Ascending aorta (tissue), 2 donors: ENCODE data around the gene PRAME. TPM values are rescaled to one million over a fixed set of nuclear protein-coding genes. Genes with fewer than 3 reads are reported as not detected.

Experiments
- DNase-seq, 2 donors: peaks; one replicate each; pipeline ENCODE4 v3.0.0-alpha.2; 2019; ENCODE audit warnings: low spot score in 2 of 2
- H3K27ac ChIP-seq, 2 donors: fragments of 200-600 bp; sonication (generic); one replicate each; pipeline ENCODE4 v1.5.1; 2016 to 2017; ENCODE audit warnings: mild to moderate bottlenecking in 1 of 2
- H3K27me3 ChIP-seq: fragments of 200-600 bp; sonication (generic); one replicate; pipeline ENCODE4 v1.5.1; 2017
- H3K36me3 ChIP-seq, 2 donors: fragments of 200-600 bp; sonication (generic); one replicate each; pipeline ENCODE4 v1.5.1; 2016
- H3K4me1 ChIP-seq, 2 donors: fragments of 200-600 bp; sonication (generic); one replicate each; pipeline ENCODE4 v1.5.1; 2016 to 2017; ENCODE audit warnings: mild to moderate bottlenecking in 1 of 2
- H3K4me3 ChIP-seq, 2 donors: fragments of 200-600 bp; sonication (generic); one replicate each; pipeline ENCODE4 v1.5.1; 2016 to 2017; ENCODE audit warnings: mild to moderate bottlenecking in 1 of 2
- H3K9me3 ChIP-seq, 2 donors: fragments of 200-600 bp; sonication (generic); one replicate each; pipeline ENCODE4 v1.5.1; 2016
- intact Hi-C: fragments of 100-400 bp; cut with DNase I; formaldehyde crosslinking; loops from one replicate; pipeline ENCODE4 v1.15.1; 2023
- total RNA-seq: library from RNA; depleted of rRNA; stranded (reverse); fragments of >200 nt; gene quantifications from one replicate; pipeline ENCODE4 v1.1.0, GENCODE V29; 2016
- TF ChIP-seq, protein P1 (sequence below), 3 experiments: fragments of 200-600 bp in 2 of 3; fragments of 450-650 bp in 1 of 3; sonication (generic) in 2 of 3; IDR thresholded peaks; one replicate each; pipeline ENCODE4 v1.5.1; 2016 to 2019; ENCODE audit warnings: antibody characterized with exemption in 3 of 3, mild to moderate bottlenecking in 1 of 3, moderate library complexity in 1 of 3

The PRAME gene
- total RNA-seq, 1 donor from 2014 or later, result not detected

DNA sequence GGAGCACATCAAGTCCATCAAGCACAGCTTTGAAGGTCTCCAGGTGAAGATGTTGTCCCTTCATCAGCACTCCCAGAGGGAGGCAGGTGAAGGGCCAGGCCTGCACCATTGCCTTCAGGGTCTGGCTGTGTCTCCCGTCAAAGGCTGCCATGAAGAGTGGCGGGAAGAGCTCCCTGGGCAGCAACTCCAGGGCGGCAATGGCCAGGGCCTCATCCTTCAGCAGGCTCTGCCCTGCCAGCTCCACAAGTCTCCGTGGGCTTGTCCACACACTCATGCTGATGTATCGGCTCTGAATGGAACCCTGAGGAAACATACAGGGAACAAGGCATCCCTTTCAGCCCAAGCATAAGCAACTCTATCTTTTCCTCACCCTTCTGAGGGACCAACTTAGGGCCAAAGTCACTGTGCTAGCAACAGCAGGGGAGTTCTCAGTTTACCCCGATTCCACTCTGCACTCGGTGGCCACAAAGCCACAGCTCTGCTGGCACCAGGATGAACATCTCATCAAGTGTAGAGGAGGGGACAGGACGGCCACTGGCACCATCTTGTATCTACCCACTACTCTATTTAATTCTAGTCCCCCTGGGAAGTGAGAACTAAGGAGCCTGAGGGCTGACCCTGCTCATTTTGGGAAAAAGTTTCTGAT lies 8.2 kb downstream of the PRAME start:
- Histone ChIP-seq H3K27me3 (no peaks in the 10 kb centered on the region), H3K4me1 (no peaks in the 10 kb centered on the region), H3K4me3 (no peak overlapping the region), H3K36me3 (no peaks in the 10 kb centered on the region), H3K9me3 (no peaks in the 10 kb centered on the region), H3K27ac (no peak overlapping the region)
- no peak for DNase-seq
- intact Hi-C loops, result no loop called here
- TF ChIP-seq, protein P1, sequence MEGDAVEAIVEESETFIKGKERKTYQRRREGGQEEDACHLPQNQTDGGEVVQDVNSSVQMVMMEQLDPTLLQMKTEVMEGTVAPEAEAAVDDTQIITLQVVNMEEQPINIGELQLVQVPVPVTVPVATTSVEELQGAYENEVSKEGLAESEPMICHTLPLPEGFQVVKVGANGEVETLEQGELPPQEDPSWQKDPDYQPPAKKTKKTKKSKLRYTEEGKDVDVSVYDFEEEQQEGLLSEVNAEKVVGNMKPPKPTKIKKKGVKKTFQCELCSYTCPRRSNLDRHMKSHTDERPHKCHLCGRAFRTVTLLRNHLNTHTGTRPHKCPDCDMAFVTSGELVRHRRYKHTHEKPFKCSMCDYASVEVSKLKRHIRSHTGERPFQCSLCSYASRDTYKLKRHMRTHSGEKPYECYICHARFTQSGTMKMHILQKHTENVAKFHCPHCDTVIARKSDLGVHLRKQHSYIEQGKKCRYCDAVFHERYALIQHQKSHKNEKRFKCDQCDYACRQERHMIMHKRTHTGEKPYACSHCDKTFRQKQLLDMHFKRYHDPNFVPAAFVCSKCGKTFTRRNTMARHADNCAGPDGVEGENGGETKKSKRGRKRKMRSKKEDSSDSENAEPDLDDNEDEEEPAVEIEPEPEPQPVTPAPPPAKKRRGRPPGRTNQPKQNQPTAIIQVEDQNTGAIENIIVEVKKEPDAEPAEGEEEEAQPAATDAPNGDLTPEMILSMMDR (IDR thresholded peaks at IDR 0.05), result no peak

DNA sequence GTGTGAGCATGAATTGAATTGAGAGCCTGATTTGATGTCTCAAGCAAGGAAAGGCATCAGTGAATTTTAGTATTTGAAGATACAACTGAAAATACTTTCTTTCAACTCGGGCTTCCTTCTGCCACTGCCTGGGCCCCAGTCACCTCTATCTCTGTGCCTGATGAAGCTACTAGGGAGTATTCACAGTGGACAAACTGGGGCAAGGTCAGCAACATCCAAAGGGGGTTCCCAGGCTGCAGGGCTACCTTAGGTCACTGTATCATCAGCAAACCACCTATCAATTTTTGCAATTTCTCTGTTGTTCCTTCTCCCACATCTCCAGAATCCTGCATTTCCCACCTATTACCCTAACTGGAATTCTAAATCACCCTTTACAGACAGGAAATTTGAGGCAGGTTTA lies 10.2 kb downstream of the PRAME start:
- Histone ChIP-seq H3K27me3 (no peaks in the 10 kb centered on the region), H3K36me3 (no peaks in the 10 kb centered on the region), H3K4me3 (no peak overlapping the region), H3K9me3 (no peaks in the 10 kb centered on the region), H3K27ac (no peak overlapping the region), H3K4me1 (no peaks in the 10 kb centered on the region)
- intact Hi-C loops, result no loop called here
- TF ChIP-seq, protein P1 (IDR thresholded peaks at IDR 0.05), result no peak
- no peak for DNase-seq

DNA sequence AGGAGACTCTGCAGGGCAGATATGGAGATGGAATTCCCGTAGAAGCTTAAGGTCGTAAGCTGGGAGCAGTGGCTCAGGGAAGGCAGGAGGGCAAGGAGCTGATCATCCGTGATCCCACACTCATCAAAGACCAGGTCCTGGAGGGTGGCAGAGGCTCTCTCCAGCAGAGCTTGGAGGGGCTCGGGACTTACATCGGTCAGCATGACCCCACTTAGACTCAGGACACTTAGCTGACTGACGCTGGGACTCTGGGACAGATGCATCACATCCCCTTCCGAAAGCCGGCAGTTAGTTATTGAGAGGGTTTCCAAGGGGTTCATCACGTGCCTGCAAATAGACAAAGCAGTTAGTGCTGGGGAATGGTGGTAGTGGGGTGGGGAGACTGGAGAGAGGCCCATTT lies 10.7 kb downstream of the PRAME start:
- H3K27ac ChIP-seq, result no peak overlapping the region
- H3K9me3 ChIP-seq, result no peaks in the 10 kb centered on the region
- H3K36me3 ChIP-seq, result no peaks in the 10 kb centered on the region
- no peak overlapping the region for H3K4me3 ChIP-seq
- H3K4me1 ChIP-seq, result no peaks in the 10 kb centered on the region
- H3K27me3 ChIP-seq, result no peaks in the 10 kb centered on the region
- DNase-seq, result no peak
- intact Hi-C loops, result no loop called here
- TF ChIP-seq, protein P1 (IDR thresholded peaks at IDR 0.05), result no peak

DNA sequence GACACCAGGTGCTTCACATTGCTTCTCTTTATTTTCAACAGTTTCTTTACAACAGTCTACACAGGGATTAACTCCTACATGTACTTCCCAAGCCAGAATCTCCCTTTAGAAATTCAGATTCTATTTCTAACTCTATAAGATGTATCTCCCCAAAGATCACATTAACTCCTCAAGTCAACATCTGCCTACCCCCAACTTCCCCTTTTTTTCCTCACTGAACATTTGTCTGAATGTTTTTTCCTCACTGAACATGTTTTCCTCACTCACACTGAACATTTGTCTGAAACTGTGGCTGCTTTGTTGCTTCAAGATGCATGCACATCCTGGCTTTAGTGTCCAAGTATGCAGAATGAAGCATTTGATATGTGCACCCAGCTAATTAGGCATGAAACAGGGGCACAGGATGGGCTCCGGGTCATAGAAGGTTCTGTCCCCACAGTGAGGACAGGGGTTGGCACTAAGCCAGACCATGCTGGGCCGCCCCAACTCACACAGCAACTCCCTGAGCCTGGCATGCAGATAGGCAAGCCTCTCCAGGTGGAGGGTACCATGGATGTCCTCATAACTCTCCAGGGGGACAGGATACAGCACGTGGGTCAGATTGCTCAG lies 11.3 kb downstream of the PRAME start:
- no peak for DNase-seq
- intact Hi-C loops, result no loop called here
- no peaks in the 10 kb centered on the region for H3K36me3 ChIP-seq
- TF ChIP-seq, protein P1 (IDR thresholded peaks at IDR 0.05), result no peak
- no peak overlapping the region for H3K27ac ChIP-seq
- no peaks in the 10 kb centered on the region for H3K4me1 ChIP-seq
- H3K4me3 ChIP-seq, result no peak overlapping the region
- no peaks in the 10 kb centered on the region for H3K27me3 ChIP-seq
- no peaks in the 10 kb centered on the region for H3K9me3 ChIP-seq

DNA sequence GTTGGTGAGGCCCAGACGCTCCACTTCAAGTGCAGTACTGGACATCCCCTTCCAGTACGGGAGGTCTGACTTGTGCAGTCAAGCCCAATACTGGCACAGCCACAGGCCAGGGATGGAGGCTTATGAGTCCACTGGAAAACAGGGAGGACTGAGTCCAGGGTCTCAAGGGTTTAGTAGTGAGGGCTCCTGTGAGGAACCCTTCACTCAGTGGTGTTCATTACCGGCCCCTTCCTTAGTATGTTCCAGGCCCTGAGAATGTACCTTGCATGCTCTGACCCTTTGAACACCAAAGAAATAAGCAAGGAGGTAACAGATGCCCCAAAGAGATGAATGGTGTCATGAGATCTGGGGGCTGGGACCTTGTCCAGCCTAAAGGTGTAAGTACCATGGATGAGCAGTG lies 11.8 kb downstream of the PRAME start:
- TF ChIP-seq, protein P1 (IDR thresholded peaks at IDR 0.05), result no peak
- no peaks in the 10 kb centered on the region for H3K4me1 ChIP-seq
- no peaks in the 10 kb centered on the region for H3K27me3 ChIP-seq
- intact Hi-C loops, result no loop called here
- no peak for DNase-seq
- H3K4me3 ChIP-seq, result no peak overlapping the region
- H3K36me3 ChIP-seq, result no peaks in the 10 kb centered on the region
- no peaks in the 10 kb centered on the region for H3K9me3 ChIP-seq
- no peak overlapping the region for H3K27ac ChIP-seq
